NCI-H510A (cell line): Measurements from ENCODE around the gene KCNMB2.
A peak's percentile ranks its signal among the peaks of the same experiment; 100 is the strongest.
"Not testable (repeated sequence)": the region's sequence is repeated elsewhere in the genome, so short reads cannot be mapped to it uniquely, and the experiment has no call there.

Experiments
- DNase-seq: peaks from one replicate; lab custom pipeline; 2025; lab: John Stamatoyannopoulos, UW

The KCNMB2 gene

GRCh38 chr3:178705925-178706324 lies 169.7 kb downstream of the KCNMB2 start:
- DNase-seq: peak; percentile 42

DNA sequence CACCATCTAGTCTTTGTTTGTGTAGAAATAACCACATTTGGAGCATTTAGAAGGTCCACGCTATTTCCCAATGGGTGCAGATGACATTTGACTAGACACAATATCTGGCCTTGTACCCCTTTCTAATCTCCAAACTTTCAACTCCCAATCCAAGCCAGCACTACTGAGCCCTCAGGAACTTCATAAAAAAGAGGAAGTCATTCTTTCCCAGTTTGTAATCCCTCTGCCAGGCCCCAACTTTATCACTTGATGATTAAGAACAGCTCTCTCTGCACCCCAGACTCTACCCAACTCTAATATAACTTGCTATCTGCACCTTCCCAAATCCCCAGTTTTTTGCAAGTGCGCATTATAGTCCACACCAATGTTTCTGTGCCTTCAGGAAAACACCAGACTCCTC lies 170.2 kb downstream of the KCNMB2 start:
- DNase-seq: no peak

DNA sequence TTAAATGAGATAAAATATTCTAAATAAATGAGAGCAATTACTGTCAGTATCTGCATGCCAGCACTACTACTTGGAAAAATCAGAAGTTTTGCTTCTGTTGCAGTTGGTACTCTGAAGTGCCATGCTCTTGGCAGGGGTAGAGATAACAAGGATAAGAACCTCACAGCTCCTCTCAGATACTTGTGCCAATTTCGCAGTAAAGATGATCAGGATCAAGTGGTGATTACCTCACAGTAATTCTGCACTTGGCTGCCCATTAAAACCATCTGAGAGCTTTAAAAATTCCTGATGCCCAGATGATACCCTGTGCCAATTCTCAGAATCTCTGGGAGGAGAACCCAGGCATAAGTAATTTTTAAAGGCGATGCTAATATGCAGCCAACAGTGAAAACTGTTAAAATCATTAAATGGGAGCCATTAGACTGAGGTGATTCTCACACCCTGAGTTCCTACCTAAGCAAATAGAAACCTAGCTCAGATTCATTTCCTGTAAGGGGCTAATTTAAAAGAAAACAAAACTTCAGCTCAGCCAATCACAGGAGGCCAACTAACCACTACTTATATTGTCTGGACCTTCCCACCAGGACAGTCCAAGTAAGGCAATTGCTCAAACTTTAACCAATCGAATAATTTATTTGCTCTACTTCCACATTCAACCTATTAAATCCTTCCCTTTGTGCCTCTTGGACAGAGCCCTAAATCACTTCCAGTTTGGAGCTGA lies 171.2 kb downstream of the KCNMB2 start:
- DNase-seq: no peak

GRCh38 chr3:178709051-178709450 lies 172.8 kb downstream of the KCNMB2 start:
- peak; percentile 43 for DNase-seq

DNA sequence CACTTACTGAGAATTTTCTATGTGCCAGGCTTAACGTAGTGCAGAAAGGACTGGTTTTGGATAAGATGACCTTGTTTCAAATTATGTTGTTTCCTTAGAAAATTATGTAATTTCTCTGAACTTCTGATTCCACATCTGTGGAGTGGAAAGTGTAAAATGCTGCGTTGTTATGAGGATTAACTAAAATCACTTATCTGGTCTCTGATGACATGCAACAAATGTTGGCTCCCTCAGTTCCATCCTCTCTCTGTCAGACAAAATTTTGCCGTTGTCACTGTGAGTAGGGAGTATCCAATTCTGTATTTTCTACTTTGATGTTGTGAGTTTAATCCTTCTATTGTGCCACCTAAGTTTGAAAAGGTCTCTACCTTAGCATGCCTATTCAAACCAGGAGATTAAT lies 175.5 kb downstream of the KCNMB2 start:
- DNase-seq: no peak

DNA sequence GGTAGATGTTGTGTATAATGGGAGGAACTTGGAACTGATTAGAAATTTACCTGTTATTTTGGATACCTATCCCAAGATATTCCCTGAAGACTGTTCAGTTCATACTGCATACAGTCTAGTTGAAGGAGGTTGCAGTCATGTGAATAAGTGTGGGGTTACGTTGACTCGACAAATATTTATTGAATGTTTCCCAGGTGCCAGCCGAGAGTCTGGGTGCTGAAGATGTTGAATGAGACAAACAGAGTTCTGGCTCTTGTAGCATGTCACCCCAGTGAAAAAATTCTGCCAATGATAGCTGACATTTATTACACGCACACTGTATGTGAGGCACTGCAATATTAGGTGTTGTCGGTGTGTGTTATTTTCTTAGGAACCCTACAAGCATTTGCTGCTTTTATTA lies 176.0 kb downstream of the KCNMB2 start:
- DNase-seq: no peak

DNA sequence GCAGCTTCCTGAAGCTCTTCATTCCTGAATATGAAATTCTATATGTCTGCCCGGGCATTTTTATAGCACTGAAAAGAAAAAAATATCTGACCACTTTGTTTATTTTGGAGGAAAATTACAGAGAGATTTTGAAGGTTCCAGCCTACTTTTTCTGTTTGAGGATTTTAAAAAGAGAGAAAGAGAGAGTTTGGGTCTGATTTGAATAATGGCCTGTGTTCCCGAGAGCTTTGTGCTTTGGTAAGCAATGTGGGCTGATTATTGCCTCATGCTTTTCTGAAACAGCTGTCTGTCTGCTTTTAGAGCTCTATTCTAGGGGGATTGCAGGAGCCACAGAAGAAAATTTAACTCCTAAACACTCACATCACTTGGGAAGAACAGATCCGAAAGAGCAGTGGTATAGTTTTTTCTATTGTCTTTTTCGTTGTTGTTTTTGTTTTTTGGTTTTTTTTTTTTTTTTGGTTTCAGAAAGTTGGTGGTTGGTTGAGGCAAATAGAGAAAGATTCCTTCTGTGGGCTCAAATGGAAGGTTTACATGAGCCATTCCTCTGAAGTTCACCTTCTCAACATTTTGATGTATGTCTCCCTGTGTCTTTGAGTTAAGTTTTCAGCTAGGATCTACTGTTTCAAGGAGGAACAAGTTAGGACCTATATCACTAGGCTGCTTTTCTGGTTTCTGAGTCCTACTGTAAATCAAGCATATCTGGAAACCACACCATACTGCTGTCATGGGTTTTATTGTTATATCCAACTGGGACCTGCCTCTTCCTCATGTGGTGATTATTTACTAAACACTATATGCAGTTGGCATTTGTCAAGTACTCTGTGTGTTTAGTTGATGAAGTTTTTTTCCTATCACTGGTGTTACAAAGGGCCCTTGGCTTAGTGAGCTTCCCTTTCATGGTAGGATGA lies 178.9 kb downstream of the KCNMB2 start:
- DNase-seq: no peak

- DNase-seq: no peak
These were observed 182.9 kb downstream of the KCNMB2 start for GRCh38 chr3:178718995-178719635.

DNA sequence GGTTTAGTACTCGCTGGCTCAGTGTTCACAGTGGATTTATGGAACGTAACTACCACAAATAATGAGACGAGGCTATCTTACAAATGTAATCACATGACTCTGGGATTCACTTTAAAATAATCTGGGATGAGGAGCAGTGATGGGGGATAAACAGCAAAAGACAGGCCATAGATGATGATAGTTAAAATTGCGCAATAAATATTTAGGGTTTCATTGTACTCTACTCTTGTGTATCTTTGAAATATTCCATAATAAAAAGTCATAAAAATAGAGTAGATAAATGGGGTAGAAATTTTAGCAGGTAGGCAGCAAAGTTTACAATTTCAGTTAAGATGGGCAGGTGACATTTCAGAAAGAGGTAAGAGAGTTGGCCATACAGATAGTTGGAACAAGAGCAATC lies 196.6 kb downstream of the KCNMB2 start:
- no peak for DNase-seq

DNA sequence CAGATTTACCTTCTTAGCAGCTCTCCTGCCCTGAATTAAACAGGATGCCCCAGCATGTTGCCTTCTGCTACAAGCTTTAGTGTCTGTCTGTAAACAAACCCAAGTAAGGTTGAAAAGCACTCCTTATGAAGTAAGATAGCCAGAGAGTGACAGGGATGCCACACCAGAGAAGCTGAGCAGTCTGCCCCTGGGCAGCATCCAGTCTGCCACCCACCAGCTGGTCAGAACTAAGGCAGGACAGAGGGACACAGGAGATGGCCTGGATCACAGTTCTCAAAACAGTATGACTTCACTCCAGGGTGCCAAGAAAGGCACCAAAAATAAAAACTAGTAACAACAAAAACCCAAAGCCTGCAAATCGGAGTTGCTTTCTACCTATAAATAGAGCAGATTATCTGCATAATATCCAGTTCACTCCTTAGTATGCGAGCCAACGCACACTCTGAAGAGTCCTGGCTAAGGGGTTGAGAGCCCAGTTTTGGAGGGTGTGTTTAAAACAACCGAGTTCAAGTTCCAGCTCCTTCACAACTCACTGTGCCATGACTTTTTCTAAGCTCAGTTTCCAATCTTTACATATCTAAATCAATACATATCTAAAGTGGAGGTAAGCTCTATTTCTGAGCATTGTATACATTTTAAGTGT lies 198.9 kb downstream of the KCNMB2 start:
- no peak for DNase-seq

GRCh38 chr3:178736300-178736699 lies 200.1 kb downstream of the KCNMB2 start:
- no peak for DNase-seq

DNA sequence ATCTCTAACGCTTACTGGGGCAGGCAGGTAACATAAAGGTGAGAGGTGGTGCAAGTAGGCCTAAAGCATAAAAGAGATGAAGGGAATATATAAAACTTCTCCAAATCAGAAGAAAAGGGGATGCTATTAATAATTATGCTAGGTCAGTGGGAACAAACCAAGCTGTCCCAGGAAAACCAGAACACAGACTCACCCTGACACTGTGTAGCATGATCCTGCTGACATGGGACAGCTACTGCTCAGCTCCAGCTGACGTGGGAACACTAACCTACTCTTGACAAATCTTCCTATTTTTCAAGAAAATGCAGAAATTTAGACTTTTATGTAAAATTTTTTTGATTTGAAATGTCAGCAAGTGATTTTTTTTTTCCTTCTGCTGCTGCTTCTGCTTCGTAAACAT lies 203.5 kb downstream of the KCNMB2 start:
- no peak for DNase-seq

GRCh38 chr3:178741020-178741419 lies 204.8 kb downstream of the KCNMB2 start:
- no peak for DNase-seq

DNA sequence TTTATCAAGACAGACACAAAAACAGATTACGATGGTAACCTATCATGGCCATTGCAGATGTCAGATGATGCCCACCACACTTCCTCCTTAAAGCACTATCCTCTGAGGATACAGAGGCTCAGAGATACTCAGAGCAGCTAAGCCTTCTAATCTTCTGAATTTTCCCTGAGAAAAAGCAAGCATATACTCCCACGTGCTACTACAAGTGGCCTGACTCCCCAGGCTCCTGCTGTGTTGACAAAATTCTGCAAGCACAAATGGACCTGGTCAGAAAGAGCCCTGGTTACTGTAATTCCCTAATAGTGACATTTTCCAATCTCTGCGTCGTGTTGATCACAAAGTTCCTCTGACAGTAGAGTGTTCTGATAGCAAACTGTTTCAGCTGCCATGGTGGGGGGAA lies 207.1 kb downstream of the KCNMB2 start:
- no peak for DNase-seq

DNA sequence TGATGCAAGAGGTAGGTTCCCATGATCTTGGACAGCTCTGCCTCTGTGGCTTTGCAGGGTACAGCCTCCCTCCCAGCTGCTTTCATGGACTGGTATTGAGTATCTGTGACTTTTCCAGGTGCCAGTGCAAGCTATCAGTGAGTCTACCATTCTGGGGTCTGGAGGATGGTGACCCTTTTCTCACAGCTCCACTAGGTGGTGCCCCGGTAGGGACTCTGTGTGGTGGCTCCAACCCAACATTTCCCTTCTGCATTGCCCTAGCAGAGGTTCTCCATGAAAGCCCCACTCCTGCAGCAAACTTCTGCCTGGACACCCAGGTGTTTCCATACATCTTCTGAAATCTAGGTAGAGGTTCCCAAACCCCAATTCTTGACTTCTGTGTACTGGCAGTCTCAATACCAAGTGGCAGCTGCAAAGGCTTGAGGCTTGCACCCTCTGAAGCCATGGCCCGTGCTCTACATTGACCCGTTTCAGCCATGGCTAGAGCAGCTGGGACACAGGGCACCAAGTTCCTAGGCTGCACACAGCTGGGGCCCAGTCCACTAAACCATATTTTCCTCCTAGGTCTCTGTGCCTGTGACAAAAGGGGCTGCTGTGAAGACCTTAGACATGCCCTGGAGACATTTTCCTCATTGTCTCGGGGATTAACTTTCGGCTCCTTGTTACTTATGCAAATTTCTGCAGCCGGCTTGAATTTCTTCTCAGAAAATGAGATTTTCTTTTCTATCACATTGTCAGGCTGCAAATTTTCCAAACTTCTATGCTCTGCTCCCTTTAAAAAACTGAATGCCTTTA lies 209.8 kb downstream of the KCNMB2 start:
- DNase-seq: not testable (repeated sequence)

DNA sequence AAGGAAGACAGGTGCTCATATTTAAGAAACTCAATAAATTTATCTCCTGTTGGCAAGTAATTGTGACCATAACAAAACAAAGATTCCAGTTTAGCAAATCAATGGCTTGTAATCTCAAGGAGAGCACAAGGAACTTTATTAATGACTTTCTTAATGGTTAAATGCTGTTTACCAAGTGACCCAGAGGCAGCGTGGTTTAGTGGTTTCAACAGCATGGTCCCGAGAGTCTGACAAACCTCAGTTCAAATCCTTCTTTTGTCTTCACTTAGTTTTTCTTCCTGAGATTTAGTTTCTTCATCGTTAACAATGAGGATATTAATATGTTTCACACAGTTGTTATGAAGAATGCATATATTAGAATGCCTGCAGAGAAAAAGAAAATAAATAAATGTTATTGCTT lies 212.6 kb downstream of the KCNMB2 start:
- no peak for DNase-seq

DNA sequence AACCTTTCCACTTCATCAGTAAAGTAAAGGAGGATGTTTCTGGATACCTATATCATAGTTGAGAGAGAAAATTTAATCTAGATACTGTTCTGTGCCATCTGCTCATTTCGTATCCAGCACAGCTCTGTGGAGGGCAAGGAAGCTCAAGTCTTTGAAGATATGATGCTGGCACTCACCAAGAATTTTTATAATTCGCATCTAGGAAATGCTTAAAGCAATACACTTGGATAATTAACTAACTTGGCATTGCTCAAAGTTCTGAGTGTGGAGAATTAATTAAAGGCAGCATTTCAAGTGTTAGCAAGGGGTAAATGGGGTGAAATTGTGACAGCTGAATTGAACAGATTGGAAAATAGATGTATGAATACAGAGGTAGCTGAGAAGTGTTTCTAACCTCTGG lies 213.2 kb downstream of the KCNMB2 start:
- no peak for DNase-seq

DNA sequence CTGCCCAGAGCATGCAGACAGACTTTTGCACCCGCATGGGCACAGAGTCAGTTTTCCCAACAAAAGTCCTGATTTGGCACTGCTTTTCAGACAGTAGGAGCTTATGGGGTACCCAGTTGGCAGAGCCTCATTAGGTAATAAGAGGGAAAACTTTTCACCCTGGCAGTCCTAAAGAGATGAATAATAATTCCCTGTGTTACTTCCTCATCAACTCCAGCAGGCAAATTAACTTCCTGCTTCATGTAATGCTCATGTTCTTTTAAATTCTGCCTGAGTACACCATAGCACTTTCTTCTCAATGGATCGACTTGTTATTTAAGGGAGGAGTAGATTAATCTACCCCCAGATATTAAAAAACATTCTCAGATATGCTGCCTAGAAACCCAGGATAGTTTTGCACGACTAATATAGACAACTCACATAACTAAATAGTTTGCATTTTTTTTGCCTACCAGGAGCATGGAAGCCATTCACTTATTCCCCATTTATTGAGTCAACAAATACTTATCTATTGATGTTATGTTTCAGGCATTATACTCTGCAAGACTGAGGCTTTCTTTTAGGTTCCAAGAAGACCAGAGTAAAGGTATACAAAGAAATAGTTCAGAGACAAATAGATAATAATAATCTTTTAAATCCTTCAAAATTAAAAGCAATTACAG lies 214.5 kb downstream of the KCNMB2 start:
- DNase-seq: no peak

- no peak for DNase-seq
These were observed 216.6 kb downstream of the KCNMB2 start for GRCh38 chr3:178752843-178753242.

- DNase-seq: no peak
These were observed 218.7 kb downstream of the KCNMB2 start for GRCh38 chr3:178754852-178755510.
